ENCODE data around the gene CEP120.

CEP120 gene

GRCh38 chr5:123299136-123299535, 124.1 kb downstream of the CEP120 start:
- DNase-seq (ENCODE audit: low read depth) = no peak

GRCh38 chr5:123298335-123299030, 124.7 kb downstream of the CEP120 start:
- DNase-seq (ENCODE audit: low read depth) = no peak

- no peak for DNase-seq (ENCODE audit: low read depth)
These were observed 125.3 kb downstream of the CEP120 start for GRCh38 chr5:123297866-123298265.

GRCh38 chr5:123297198-123297831, 125.9 kb downstream of the CEP120 start:
- no peak for DNase-seq (ENCODE audit: low read depth)
